HL-60 (cell line): Measurements from ENCODE around the gene FAT1.

Experiments used
- DNase-seq, 2 experiments: peaks; one replicate each; pipeline ENCODE4 v3.0.0-alpha.2; 2010 to 2020; ENCODE audit warnings: low read depth in 1 of 2, low spot score in 1 of 2
- H3K27ac ChIP-seq: fragments of 250-450 bp; sonication (Bioruptor Pico); replicated peaks from 2 replicates; pipeline ENCODE4 v1.5.1; 2020; ENCODE audit warnings: mild to moderate bottlenecking, moderate library complexity
- H3K27me3 ChIP-seq: fragments of 250-450 bp; sonication (Bioruptor Pico); 2 replicates; pipeline ENCODE4 v1.5.1; 2021; ENCODE audit warnings: mild to moderate bottlenecking, moderate library complexity; ENCODE audit not compliant: insufficient read depth, poor library complexity, severe bottlenecking
- H3K4me3 ChIP-seq: replicated peaks from 2 replicates; pipeline ENCODE4 v1.5.1; 2011; ENCODE audit warnings: mild to moderate bottlenecking, control low read depth, low read length; ENCODE audit not compliant: insufficient read depth
- CTCF ChIP-seq: IDR thresholded peaks from one replicate; pipeline ENCODE4 v1.5.1; 2011; ENCODE audit warnings: low read length, control low read depth, inconsistent platforms; ENCODE audit not compliant: insufficient read depth
- GABPA ChIP-seq: IDR thresholded peaks from 2 replicates; pipeline ENCODE4 v1.6.1; 2012; ENCODE audit warnings: low read depth
- POLR2AphosphoS5 ChIP-seq: IDR thresholded peaks from 2 replicates; pipeline ENCODE4 v1.6.1; 2012; ENCODE audit warnings: low read depth
- REST ChIP-seq: IDR thresholded peaks from 2 replicates; pipeline ENCODE4 v1.6.1; 2012; ENCODE audit warnings: low read depth; ENCODE audit not compliant: insufficient replicate concordance
- SPI1 ChIP-seq: IDR thresholded peaks from 2 replicates; pipeline ENCODE4 v1.6.1; 2012; ENCODE audit warnings: low read depth, mild to moderate bottlenecking, borderline replicate concordance

Gene FAT1

GRCh38 chr4:186743261-186743660, 19.6 kb upstream of the FAT1 start:
- H3K27me3 ChIP-seq = no peaks in the 10 kb centered on the region
- H3K27ac ChIP-seq = no peak overlapping the region
- TF ChIP-seq POLR2AphosphoS5 (no peak), REST (no peak), CTCF (no peak), GABPA (no peak), SPI1 (no peak)
- DNase-seq = no peak
- H3K4me3 ChIP-seq = no peak overlapping the region

DNA sequence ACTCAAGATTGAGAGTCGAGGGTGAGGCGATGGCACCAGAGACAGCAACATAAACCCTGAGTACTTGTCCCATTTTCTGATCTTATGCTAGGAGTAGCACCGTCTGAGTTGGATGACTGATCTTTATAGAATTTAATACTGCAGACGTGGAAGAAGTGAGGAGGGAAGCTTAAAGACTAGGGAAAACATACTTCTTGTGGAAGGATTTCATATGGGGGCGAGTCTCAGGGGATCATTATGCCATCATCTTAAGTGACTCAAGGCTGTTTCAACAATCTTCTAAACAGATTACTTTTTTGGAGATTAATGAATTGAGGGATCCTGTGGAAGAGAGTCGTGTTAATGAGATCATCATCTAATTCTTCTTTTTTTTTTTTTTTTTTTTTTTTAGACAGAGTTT, 17.2 kb upstream of the FAT1 start:
- no peak for DNase-seq
- no peak for TF ChIP-seq SPI1
- no peak for TF ChIP-seq CTCF
- no peak for TF ChIP-seq POLR2AphosphoS5
- no peak for TF ChIP-seq GABPA
- TF ChIP-seq REST = no peak
- no peaks in the 10 kb centered on the region for H3K27me3 ChIP-seq
- H3K4me3 ChIP-seq = no peak overlapping the region
- H3K27ac ChIP-seq = no peak overlapping the region

GRCh38 chr4:186739802-186740434, 16.3 kb upstream of the FAT1 start:
- H3K27ac ChIP-seq = no peak overlapping the region
- DNase-seq = no peak
- no peak overlapping the region for H3K4me3 ChIP-seq
- no peak for TF ChIP-seq POLR2AphosphoS5
- no peak for TF ChIP-seq CTCF
- no peak for TF ChIP-seq GABPA
- no peak for TF ChIP-seq REST
- H3K27me3 ChIP-seq = no peaks in the 10 kb centered on the region
